ENCODE results near the gene LBHD2. TPM values are rescaled to one million over a fixed set of nuclear protein-coding genes. Genes with fewer than 3 reads are reported as not detected.
A peak's percentile ranks its signal among the peaks of the same experiment; 100 is the strongest.

Gene LBHD2
- total and polyA plus RNA-seq, 2 of the 13 experiments (the other 11 are each of a cell fraction or from before 2014, with no cell fraction given): 0.67 to 1.00 TPM

- TF ChIP-seq KIAA2018 (CRISPR knock-in tag; IDR thresholded peaks at IDR 0.05; ENCODE audit: borderline replicate concordance) (no peak), MED8 (CRISPR knock-in tag; IDR thresholded peaks at IDR 0.05; ENCODE audit: insufficient replicate concordance) (peak; percentile 62), FIP1L1 (IDR thresholded peaks at IDR 0.05; ENCODE audit: borderline replicate concordance, insufficient read depth, low read depth, low read length) (no peak; the same call in 1 of the 2 replicates), TAF15 (IDR thresholded peaks at IDR 0.05; ENCODE audit: low read depth, low read length, poor library complexity, severe bottlenecking) (no peak), RAD21 (CRISPR knock-in tag; IDR thresholded peaks at IDR 0.05) (no peak), IRX3 (CRISPR knock-in tag; IDR thresholded peaks at IDR 0.05; ENCODE audit: borderline replicate concordance, low read depth) (0 out of 2 replicates have a peak, but pooled peaks have one; percentile 14), NR0B2 (CRISPR knock-in tag; IDR thresholded peaks at IDR 0.05) (no peak), ZNF337 (CRISPR knock-in tag; IDR thresholded peaks at IDR 0.05; ENCODE audit: borderline replicate concordance, low read depth) (no peak), ZNF180 (CRISPR knock-in tag; IDR thresholded peaks at IDR 0.05; ENCODE audit: borderline replicate concordance, low read depth) (no peak), FOXJ3 (CRISPR knock-in tag; IDR thresholded peaks at IDR 0.05; ENCODE audit: borderline replicate concordance) (peak; percentile 89), ZXDC (CRISPR knock-in tag; IDR thresholded peaks at IDR 0.05) (peak; percentile 79; the same call in 1 of the 2 replicates)
These were observed 16.5 kb downstream of the LBHD2 start (continued) for GRCh38 chr14:103100281-103101121.
